Kidney tubule cell (primary cell): ENCODE data around the gene CXCL17.

Experiments used
- DNase-seq: peaks from one replicate; pipeline ENCODE4 v3.0.0-alpha.2; 2018; ENCODE audit warnings: low spot score

The CXCL17 gene

GRCh38 chr19:42397263-42398166 is 45.2 kb downstream of the CXCL17 start:
- peak; percentile 55 for DNase-seq

- peak; percentile 99 for DNase-seq
Measured at GRCh38 chr19:42396381-42397262, 46.1 kb downstream of the CXCL17 start.

GRCh38 chr19:42394751-42395150 is 48.0 kb downstream of the CXCL17 start:
- peak; percentile 47 for DNase-seq

GRCh38 chr19:42392165-42392564 is 50.6 kb downstream of the CXCL17 start:
- DNase-seq, result no peak

GRCh38 chr19:42389899-42390298 is 52.8 kb downstream of the CXCL17 start, which contains the start of gene CNFN:
TSS of gene CNFN (minus strand) at chr19:42390297. CDS start at chr19:42389037, 1,260 bp downstream.
- DNase-seq, result no peak

GRCh38 chr19:42388851-42389489 is 53.8 kb downstream of the CXCL17 start:
- DNase-seq, result no peak

GRCh38 chr19:42386974-42387707 is 55.6 kb downstream of the CXCL17 start:
- peak; percentile 80 for DNase-seq

- no peak for DNase-seq
Measured at GRCh38 chr19:42380155-42380554, 62.6 kb downstream of the CXCL17 start.
